Ectodermal cell (in vitro differentiated cells): ENCODE measurements around the gene HSD11B2.

Source experiments
- H3K27ac ChIP-seq: 2 replicates; pipeline ENCODE4 v1.7.0; 2013; ENCODE audit warnings: mild to moderate bottlenecking, low read depth, low read length; ENCODE audit not compliant: insufficient read depth, poor library complexity, severe bottlenecking
- H3K27me3 ChIP-seq: 2 replicates; pipeline ENCODE4 v1.7.0; 2013; ENCODE audit warnings: mild to moderate bottlenecking, low read length; ENCODE audit not compliant: insufficient read depth, control insufficient read depth, poor library complexity, severe bottlenecking
- H3K36me3 ChIP-seq: one replicate; pipeline ENCODE4 v1.7.0; 2013; ENCODE audit warnings: low read length; ENCODE audit not compliant: control insufficient read depth, insufficient read depth
- H3K4me1 ChIP-seq: one replicate; pipeline ENCODE4 v1.7.0; 2013; ENCODE audit warnings: low read length; ENCODE audit not compliant: control insufficient read depth, insufficient read depth
- H3K4me3 ChIP-seq: 2 replicates; pipeline ENCODE4 v1.7.0; 2013; ENCODE audit warnings: low read depth, low read length, control low read depth; ENCODE audit not compliant: insufficient read depth
- H3K9me3 ChIP-seq: 2 replicates; pipeline ENCODE4 v1.7.0; 2013; ENCODE audit warnings: mild to moderate bottlenecking, low read length, moderate library complexity; ENCODE audit not compliant: control insufficient read depth
- WGBS, 2 experiments: methylation state at CpG; one replicate each; pipeline ENCODE4 v1.1.7; 2013; ENCODE audit warnings: missing lambda C conversion rate in 2 of 2; 5-methylcytosine and 5-hydroxymethylcytosine counted together

The HSD11B2 gene

GRCh38 chr16:67436640-67437193 lies 5.8 kb downstream of the HSD11B2 start:
- H3K4me3 ChIP-seq, result no peak overlapping the region
- peaks cover 15% of the 10 kb centered on the region for H3K4me1 ChIP-seq
- H3K27ac ChIP-seq, result no peak overlapping the region
- WGBS, 2 experiments, result 94 to 96% methylated on average over 23 of the region's 23 CpGs
- no peaks in the 10 kb centered on the region for H3K9me3 ChIP-seq
- H3K36me3 ChIP-seq, result peaks cover 10% of the 10 kb centered on the region
- peaks cover 11% of the 10 kb centered on the region for H3K27me3 ChIP-seq

- no peak overlapping the region for H3K4me3 ChIP-seq
- no peaks in the 10 kb centered on the region for H3K9me3 ChIP-seq
- H3K27me3 ChIP-seq, result peaks cover 4% of the 10 kb centered on the region
- WGBS, 2 experiments, result 93 to 99% methylated on average over 4 of the region's 4 CpGs
- peaks cover 10% of the 10 kb centered on the region for H3K36me3 ChIP-seq
- H3K4me1 ChIP-seq, result peaks cover 17% of the 10 kb centered on the region
- no peak overlapping the region for H3K27ac ChIP-seq
Measured at GRCh38 chr16:67437513-67437912, 6.6 kb downstream of the HSD11B2 start.

GRCh38 chr16:67438098-67438791 lies 7.3 kb downstream of the HSD11B2 start:
- Histone ChIP-seq H3K4me3 (no peak overlapping the region), H3K9me3 (no peaks in the 10 kb centered on the region), H3K36me3 (peaks cover 10% of the 10 kb centered on the region), H3K27me3 (no peaks in the 10 kb centered on the region), H3K27ac (no peak overlapping the region), H3K4me1 (peaks cover 15% of the 10 kb centered on the region)
- 91 to 94% methylated on average over 20 of the region's 20 CpGs for WGBS, 2 experiments

- Histone ChIP-seq H3K27ac (no peak overlapping the region), H3K36me3 (peaks cover 10% of the 10 kb centered on the region), H3K4me3 (no peak overlapping the region), H3K27me3 (no peaks in the 10 kb centered on the region), H3K4me1 (peaks cover 15% of the 10 kb centered on the region), H3K9me3 (no peaks in the 10 kb centered on the region)
- WGBS, 2 experiments, result 93 to 97% methylated on average over 19 of the region's 19 CpGs
Measured at GRCh38 chr16:67438824-67439393, 8.0 kb downstream of the HSD11B2 start.

GRCh38 chr16:67441271-67441753 lies 10.4 kb downstream of the HSD11B2 start:
- H3K27ac ChIP-seq, result no peak overlapping the region
- WGBS, 2 experiments, result 96% methylated on average over 17 of the region's 17 CpGs
- H3K36me3 ChIP-seq, result peaks cover 10% of the 10 kb centered on the region
- peaks cover 19% of the 10 kb centered on the region for H3K4me1 ChIP-seq
- no peak overlapping the region for H3K4me3 ChIP-seq
- no peaks in the 10 kb centered on the region for H3K27me3 ChIP-seq
- no peaks in the 10 kb centered on the region for H3K9me3 ChIP-seq

GRCh38 chr16:67441907-67442306 lies 11.0 kb downstream of the HSD11B2 start:
- Histone ChIP-seq H3K36me3 (peaks cover 10% of the 10 kb centered on the region), H3K27me3 (no peaks in the 10 kb centered on the region), H3K4me1 (peaks cover 19% of the 10 kb centered on the region), H3K27ac (no peak overlapping the region), H3K9me3 (no peaks in the 10 kb centered on the region), H3K4me3 (no peak overlapping the region)
- 71 to 75% methylated on average over 5 of the region's 5 CpGs for WGBS, 2 experiments

- Histone ChIP-seq H3K4me3 (no peak overlapping the region), H3K27ac (no peak overlapping the region), H3K36me3 (peaks cover 10% of the 10 kb centered on the region), H3K9me3 (no peaks in the 10 kb centered on the region), H3K27me3 (no peaks in the 10 kb centered on the region), H3K4me1 (peaks cover 19% of the 10 kb centered on the region)
- WGBS, 2 experiments, result 92 to 96% methylated on average over 13 of the region's 13 CpGs
Measured at GRCh38 chr16:67442581-67443255, 11.8 kb downstream of the HSD11B2 start.

- H3K36me3 ChIP-seq, result peaks cover 7% of the 10 kb centered on the region
- no peak overlapping the region for H3K27ac ChIP-seq
- H3K4me1 ChIP-seq, result peaks cover 19% of the 10 kb centered on the region
- WGBS, 2 experiments, result 94 to 98% methylated on average over 6 of the region's 6 CpGs
- H3K27me3 ChIP-seq, result no peaks in the 10 kb centered on the region
- no peak overlapping the region for H3K4me3 ChIP-seq
- no peaks in the 10 kb centered on the region for H3K9me3 ChIP-seq
Measured at GRCh38 chr16:67443265-67443664, 12.3 kb downstream of the HSD11B2 start.

GRCh38 chr16:67444259-67445125 lies 13.6 kb downstream of the HSD11B2 start:
- Histone ChIP-seq H3K27ac (no peak overlapping the region), H3K4me3 (no peak overlapping the region), H3K27me3 (no peaks in the 10 kb centered on the region), H3K36me3 (no peaks in the 10 kb centered on the region), H3K4me1 (peaks cover 19% of the 10 kb centered on the region), H3K9me3 (no peaks in the 10 kb centered on the region)
- 80 to 82% methylated on average over 22 of the region's 22 CpGs for WGBS, 2 experiments
